ENCODE results near the gene PADI6. TPM values are rescaled to one million over a fixed set of nuclear protein-coding genes. Genes with fewer than 3 reads are reported as not detected.

PADI6 gene
- polyA plus RNA-seq, 1 of the 3 experiments (the other 2 are of a cell fraction) = not detected

DNA sequence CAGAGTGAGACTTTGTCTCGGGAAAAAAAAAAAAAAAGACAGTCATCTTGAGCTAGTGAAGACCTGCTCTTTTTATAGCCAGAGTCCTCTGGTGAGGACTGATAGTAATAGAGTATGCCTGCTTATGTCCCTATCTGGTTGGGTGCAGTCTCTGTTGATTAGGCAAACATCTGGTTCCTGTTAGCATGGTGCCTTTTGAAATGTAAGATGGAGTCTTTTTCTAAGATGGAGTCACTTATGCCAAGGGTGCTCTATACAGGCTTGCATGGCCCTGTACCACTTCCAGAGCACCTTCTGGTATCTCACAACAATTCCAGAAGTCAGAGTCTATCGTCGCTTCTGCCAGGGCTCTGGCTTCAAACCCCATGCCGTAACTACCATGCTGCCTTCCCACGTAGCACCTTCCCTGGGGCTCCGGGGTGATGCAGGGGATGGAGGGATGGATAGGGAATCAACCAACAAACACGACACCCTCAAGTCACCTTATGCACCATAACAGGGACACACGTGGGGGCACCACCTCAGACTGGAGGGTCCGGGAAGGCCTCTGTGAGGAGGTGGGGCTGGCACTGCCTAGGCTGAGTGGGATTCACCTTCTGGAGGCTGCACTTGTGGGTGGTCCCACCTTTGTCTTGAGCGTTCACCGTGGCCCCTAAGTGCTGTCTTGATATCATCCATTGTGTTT, 11.6 kb upstream of the PADI6 start:
- ChIA-PET CTCF (interaction anchor here (1.0 kb wide), 1 partner anchor 112 kb away, joined by 3 read pairs; the partner anchor contains the start of gene PADI3), POLR2A (no interaction called here)
- H3K9me3 ChIP-seq = no peaks in the 10 kb centered on the region

DNA sequence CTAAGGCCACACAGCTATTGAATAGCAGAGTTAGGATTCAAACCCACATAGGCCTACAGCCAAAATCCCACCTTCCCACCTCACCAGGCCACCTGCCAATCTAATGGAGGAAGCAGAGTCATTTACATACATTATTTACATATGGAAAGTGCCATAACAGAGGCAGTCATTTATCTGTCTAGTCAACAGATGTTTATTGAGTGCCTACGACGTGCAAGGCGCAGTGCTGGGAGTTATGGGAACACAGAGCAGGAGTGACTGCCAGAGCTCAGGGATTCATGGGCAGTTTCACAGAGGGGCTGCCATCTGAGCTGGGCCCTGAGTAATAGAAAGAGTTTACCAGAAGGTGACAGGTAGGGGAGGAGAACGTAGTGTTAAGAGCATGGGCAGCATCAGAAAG, 10.3 kb upstream of the PADI6 start:
- Histone ChIP-seq H3K9me2 (no peaks in the 10 kb centered on the region), H3K9ac (no peak overlapping the region), H3K27ac (ENCODE audit: low read depth in 2 of 2, low read length in 1 of 2) (no peak overlapping the region), H3K4me2 (no peak overlapping the region), H3K4me3 (ENCODE audit: low read depth in 2 of 2, low read length in 1 of 2) (no peak overlapping the region), H3K4me1 (ENCODE audit: control insufficient read depth in 1 of 2, insufficient read depth in 2 of 2, low read depth in 1 of 2, low read length in 1 of 2) (no peaks in the 10 kb centered on the region), H3K36me3 (replicated peaks in 1 of 2; ENCODE audit: control insufficient read depth in 1 of 2, insufficient read depth in 2 of 2, low read length in 1 of 2) (no peaks in the 10 kb centered on the region), H3F3A (replicated peaks; ENCODE audit: insufficient read depth) (no peaks in the 10 kb centered on the region), H3K79me2 (ENCODE audit: insufficient read depth) (no peaks in the 10 kb centered on the region), H3K9me3 (no peaks in the 10 kb centered on the region), H3K27me3 (ENCODE audit: insufficient read depth) (peaks cover 10% of the 10 kb centered on the region; the same call in 1 of the 2 replicates), H4K20me1 (ENCODE audit: insufficient read depth) (no peaks in the 10 kb centered on the region), H2AFZ (ENCODE audit: low read depth) (no peak overlapping the region)
- no peak for DNase-seq
- TF ChIP-seq RAD21 (IDR thresholded peaks at IDR 0.05; ENCODE audit: low read length) (no peak), RFX5 (IDR thresholded peaks at IDR 0.05; ENCODE audit: low read length) (no peak), JUND (IDR thresholded peaks at IDR 0.05) (no peak), SIN3A (IDR thresholded peaks at IDR 0.05; ENCODE audit: borderline replicate concordance, low read depth, low read length) (no peak), GATA2 (CRISPR knock-in tag; IDR thresholded peaks at IDR 0.05) (no peak), MEF2A (IDR thresholded peaks at IDR 0.05; ENCODE audit: borderline replicate concordance, low read depth) (no peak), MXI1 (IDR thresholded peaks at IDR 0.05; ENCODE audit: low read depth, low read length) (no peak), SMC3 (IDR thresholded peaks at IDR 0.05; ENCODE audit: low read depth, low read length) (no peak)
- TF ChIP-seq, protein P1, sequence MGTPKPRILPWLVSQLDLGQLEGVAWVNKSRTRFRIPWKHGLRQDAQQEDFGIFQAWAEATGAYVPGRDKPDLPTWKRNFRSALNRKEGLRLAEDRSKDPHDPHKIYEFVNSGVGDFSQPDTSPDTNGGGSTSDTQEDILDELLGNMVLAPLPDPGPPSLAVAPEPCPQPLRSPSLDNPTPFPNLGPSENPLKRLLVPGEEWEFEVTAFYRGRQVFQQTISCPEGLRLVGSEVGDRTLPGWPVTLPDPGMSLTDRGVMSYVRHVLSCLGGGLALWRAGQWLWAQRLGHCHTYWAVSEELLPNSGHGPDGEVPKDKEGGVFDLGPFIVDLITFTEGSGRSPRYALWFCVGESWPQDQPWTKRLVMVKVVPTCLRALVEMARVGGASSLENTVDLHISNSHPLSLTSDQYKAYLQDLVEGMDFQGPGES (IDR thresholded peaks at IDR 0.05; ENCODE audit: low read depth, low read length) = no peak
- TF ChIP-seq, protein P2, sequence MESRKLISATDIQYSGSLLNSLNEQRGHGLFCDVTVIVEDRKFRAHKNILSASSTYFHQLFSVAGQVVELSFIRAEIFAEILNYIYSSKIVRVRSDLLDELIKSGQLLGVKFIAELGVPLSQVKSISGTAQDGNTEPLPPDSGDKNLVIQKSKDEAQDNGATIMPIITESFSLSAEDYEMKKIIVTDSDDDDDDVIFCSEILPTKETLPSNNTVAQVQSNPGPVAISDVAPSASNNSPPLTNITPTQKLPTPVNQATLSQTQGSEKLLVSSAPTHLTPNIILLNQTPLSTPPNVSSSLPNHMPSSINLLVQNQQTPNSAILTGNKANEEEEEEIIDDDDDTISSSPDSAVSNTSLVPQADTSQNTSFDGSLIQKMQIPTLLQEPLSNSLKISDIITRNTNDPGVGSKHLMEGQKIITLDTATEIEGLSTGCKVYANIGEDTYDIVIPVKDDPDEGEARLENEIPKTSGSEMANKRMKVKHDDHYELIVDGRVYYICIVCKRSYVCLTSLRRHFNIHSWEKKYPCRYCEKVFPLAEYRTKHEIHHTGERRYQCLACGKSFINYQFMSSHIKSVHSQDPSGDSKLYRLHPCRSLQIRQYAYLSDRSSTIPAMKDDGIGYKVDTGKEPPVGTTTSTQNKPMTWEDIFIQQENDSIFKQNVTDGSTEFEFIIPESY (IDR thresholded peaks at IDR 0.05; ENCODE audit: borderline replicate concordance, low read depth) = no peak
- TF ChIP-seq, protein P3, sequence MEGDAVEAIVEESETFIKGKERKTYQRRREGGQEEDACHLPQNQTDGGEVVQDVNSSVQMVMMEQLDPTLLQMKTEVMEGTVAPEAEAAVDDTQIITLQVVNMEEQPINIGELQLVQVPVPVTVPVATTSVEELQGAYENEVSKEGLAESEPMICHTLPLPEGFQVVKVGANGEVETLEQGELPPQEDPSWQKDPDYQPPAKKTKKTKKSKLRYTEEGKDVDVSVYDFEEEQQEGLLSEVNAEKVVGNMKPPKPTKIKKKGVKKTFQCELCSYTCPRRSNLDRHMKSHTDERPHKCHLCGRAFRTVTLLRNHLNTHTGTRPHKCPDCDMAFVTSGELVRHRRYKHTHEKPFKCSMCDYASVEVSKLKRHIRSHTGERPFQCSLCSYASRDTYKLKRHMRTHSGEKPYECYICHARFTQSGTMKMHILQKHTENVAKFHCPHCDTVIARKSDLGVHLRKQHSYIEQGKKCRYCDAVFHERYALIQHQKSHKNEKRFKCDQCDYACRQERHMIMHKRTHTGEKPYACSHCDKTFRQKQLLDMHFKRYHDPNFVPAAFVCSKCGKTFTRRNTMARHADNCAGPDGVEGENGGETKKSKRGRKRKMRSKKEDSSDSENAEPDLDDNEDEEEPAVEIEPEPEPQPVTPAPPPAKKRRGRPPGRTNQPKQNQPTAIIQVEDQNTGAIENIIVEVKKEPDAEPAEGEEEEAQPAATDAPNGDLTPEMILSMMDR (IDR thresholded peaks at IDR 0.05) = no peak
- ChIA-PET CTCF (interaction anchor here (1.0 to 2.4 kb wide), 3 partner anchors 10 to 113 kb away, joined by 3 to 6 read pairs (median 3); partner anchors contain the start of genes PADI3 and PADI6), POLR2A (no interaction called here)
- WGBS (ENCODE audit: low lambda C conversion rate) = 87% methylated on average over 4 of the region's 4 CpGs

More for the DNA sequence above, 11.6 kb upstream of the PADI6 start:
- Histone ChIP-seq H3K36me3 (replicated peaks in 1 of 2; ENCODE audit: control insufficient read depth in 1 of 2, insufficient read depth in 2 of 2, low read length in 1 of 2) (no peaks in the 10 kb centered on the region), H3K9ac (no peak overlapping the region), H2AFZ (ENCODE audit: low read depth) (no peak overlapping the region), H3F3A (replicated peaks; ENCODE audit: insufficient read depth) (no peaks in the 10 kb centered on the region), H3K79me2 (ENCODE audit: insufficient read depth) (no peaks in the 10 kb centered on the region), H3K4me1 (ENCODE audit: control insufficient read depth in 1 of 2, insufficient read depth in 2 of 2, low read depth in 1 of 2, low read length in 1 of 2) (no peaks in the 10 kb centered on the region), H4K20me1 (ENCODE audit: insufficient read depth) (no peaks in the 10 kb centered on the region), H3K27ac (ENCODE audit: low read depth in 2 of 2, low read length in 1 of 2) (no peak overlapping the region), H3K4me3 (ENCODE audit: low read depth in 2 of 2, low read length in 1 of 2) (no peak overlapping the region), H3K27me3 (ENCODE audit: insufficient read depth) (no peaks in the 10 kb centered on the region), H3K9me2 (no peaks in the 10 kb centered on the region), H3K4me2 (no peak overlapping the region)
- TF ChIP-seq MXI1 (IDR thresholded peaks at IDR 0.05; ENCODE audit: low read depth, low read length) (no peak), RXRA (IDR thresholded peaks at IDR 0.05; ENCODE audit: borderline replicate concordance, low read depth) (no peak)
- no peak for DNase-seq
- 72% methylated on average over 6 of the region's 11 CpGs for WGBS (ENCODE audit: low lambda C conversion rate)
